ENCODE data around the gene MT1X.
A peak's percentile ranks its signal among the peaks of the same experiment; 100 is the strongest.

DNA sequence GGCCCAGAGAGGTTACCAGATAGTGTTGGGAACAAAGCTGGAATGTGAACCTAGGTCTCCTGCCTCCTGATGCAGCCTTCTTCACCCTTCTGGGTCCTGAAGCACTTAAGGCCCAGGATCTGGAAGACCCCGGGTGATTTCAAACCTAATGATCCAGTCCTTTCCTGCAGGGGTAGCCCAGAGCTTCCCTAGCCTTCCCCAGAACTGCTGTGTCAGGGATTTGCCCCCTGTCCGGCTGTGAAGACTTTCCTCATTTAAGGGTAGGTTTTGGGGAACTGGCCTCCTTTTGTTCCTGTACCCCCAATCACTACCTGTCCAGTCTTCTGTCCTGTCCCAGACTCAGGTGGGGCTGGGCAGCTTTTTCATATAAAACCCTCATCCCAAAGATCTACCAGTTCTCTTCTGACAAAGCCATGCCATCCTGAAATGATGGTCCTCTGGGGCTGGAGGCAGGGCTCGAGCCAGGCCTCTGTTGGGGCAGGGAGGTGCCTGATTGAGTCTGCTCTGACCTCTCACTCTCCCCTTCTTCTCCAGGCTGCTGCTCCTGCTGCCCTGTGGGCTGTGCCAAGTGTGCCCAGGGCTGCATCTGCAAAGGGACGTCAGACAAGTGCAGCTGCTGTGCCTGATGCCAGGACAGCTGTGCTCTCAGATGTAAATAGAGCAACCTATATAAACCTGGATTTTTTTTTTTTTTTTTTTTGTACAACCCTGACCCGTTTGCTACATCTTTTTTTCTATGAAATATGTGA lies 1.3 kb downstream of the MT1X start:
- TF ChIP-seq SMAD3 (CRISPR knock-in tag; IDR thresholded peaks at IDR 0.05; ENCODE audit: borderline replicate concordance): no peak
- TF ChIP-seq, protein P1, sequence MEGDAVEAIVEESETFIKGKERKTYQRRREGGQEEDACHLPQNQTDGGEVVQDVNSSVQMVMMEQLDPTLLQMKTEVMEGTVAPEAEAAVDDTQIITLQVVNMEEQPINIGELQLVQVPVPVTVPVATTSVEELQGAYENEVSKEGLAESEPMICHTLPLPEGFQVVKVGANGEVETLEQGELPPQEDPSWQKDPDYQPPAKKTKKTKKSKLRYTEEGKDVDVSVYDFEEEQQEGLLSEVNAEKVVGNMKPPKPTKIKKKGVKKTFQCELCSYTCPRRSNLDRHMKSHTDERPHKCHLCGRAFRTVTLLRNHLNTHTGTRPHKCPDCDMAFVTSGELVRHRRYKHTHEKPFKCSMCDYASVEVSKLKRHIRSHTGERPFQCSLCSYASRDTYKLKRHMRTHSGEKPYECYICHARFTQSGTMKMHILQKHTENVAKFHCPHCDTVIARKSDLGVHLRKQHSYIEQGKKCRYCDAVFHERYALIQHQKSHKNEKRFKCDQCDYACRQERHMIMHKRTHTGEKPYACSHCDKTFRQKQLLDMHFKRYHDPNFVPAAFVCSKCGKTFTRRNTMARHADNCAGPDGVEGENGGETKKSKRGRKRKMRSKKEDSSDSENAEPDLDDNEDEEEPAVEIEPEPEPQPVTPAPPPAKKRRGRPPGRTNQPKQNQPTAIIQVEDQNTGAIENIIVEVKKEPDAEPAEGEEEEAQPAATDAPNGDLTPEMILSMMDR (IDR thresholded peaks at IDR 0.05): no peak
- no peak for TF ChIP-seq HMGXB4 (CRISPR knock-in tag; IDR thresholded peaks at IDR 0.05)
- no peak for TF ChIP-seq ZNF219 (CRISPR knock-in tag; IDR thresholded peaks at IDR 0.05; ENCODE audit: borderline replicate concordance)
- TF ChIP-seq, protein P2, sequence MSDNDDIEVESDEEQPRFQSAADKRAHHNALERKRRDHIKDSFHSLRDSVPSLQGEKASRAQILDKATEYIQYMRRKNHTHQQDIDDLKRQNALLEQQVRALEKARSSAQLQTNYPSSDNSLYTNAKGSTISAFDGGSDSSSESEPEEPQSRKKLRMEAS (CRISPR knock-in tag; IDR thresholded peaks at IDR 0.05): no peak
- TF ChIP-seq IRF2 (CRISPR knock-in tag; IDR thresholded peaks at IDR 0.05; ENCODE audit: borderline replicate concordance, low read depth): no peak
- no peak for TF ChIP-seq JUN (CRISPR knock-in tag; IDR thresholded peaks at IDR 0.05)
- TF ChIP-seq ZNF416 (CRISPR knock-in tag; IDR thresholded peaks at IDR 0.05): peak; percentile 18; the same call in 1 of the 2 replicates
